Fibroblast of skin of abdomen (primary cell): ENCODE measurements around the gene FAM83G.
A peak's percentile ranks its signal among the peaks of the same experiment; 100 is the strongest.

Source experiments
- DNase-seq: peaks from one replicate; pipeline ENCODE4 v3.0.0-alpha.2; 2013

FAM83G gene

DNA sequence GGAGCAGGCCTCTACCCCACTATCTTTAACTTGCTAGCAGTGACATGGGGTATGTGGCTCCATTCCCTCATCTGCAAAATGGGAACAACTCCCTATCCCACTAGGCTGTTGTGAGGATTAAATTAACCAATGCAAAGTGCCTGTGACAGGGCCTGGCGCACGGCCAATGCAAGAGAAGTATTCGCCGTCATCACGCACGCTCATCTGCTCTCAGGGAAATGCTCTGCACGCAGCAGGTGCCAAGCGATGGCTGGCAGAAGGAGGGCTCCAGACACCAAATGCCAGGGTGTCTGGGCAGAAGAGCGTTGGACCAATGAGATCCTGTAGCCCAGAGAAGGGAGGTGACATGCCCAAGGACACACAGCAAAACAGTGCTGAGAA, 17.3 kb downstream of the FAM83G start:
- DNase-seq = no peak

DNA sequence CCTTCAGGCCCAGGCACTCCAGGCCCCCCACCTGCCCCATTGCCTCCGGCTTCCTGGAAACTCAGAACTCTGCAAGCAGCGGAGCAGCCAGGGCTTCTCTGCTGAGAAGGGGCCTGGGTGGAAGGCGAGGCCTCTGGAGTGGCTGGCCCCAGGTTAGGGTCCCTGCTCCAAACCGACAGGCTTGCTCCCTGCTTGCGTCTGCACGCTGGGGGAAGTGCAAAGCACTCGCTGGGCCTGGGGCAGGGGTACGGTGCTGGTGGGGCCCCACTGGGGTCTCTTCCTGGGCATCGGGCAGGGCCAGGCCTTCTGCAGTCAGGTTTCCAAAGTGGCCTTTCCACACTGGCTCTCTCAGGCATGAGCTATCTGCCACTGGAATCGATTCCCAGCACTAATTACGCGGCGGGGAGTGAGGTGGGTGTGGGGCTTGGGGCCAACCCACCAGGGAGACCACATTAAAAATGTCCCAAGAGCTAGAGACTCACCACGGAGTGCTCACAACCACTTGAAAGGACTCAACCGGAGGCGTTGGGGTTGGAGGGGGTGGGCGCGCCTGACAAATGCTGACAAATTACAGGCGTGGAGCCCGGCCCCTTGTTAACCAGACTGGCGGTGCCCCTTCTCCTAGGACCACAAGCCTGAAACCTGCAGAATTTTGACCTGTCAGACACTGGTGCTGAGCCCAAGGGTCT, 17.9 kb downstream of the FAM83G start:
- DNase-seq = no peak

DNA sequence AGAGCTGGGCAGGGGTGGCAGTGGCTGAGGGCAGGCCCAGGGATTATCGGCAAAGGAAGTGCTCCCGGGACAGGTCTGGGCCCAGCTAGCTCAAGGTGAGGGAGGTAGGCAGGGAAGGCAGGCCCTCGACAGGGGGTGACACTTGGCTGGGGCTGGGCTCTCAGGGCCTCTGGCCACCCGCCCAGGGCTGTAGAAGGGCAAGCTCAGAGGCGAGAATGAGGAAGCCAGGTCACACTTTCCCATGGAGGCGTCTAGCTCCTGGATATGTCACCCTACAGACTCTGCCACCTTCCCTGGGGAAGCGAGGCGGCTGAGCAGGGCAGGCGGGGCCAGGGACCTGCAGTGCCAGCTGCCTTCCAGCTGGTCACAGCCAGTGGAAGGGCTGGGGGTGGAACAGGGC, 19.1 kb downstream of the FAM83G start:
- DNase-seq = no peak

DNA sequence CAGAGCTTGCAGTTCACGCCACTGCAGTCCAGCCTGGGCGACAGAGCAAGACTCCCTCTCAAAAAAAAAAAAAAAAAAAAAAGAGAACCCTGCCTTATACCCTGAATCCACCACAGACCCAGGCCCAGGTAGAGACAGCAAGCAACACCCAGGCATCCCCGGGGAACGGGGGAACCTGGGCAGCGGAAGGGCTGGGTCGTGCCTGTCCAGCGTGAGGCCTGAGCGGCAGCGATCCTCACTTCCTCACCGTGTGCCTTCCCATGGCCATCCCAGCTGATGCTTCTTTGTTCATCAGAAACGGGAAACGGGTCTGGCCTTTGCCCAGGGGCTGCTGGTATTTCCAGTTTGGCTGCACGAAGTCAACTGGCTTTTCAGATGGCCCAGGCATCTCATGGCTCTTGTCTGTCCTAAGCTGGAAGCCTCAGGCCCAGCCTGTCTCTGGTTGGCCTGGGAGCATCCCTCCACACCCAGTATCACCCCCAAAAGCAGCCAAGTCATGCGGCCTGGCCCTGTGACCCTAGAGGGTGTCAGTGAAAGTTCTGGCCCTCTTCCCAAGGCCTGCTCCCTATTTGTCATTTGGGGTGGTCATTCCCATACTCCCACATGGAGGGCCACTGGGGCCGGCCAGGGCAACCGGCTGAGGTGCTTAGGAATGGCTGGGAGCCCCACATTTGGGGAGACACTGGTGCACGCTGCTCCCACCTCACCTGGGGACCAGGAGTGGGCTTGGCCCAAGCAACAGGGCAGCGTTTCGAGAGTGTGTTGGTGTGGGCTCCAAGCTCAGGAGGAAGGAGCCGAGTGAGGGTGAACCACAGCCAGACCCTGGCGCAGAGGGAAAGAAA, 20.1 kb downstream of the FAM83G start:
- DNase-seq = no peak

DNA sequence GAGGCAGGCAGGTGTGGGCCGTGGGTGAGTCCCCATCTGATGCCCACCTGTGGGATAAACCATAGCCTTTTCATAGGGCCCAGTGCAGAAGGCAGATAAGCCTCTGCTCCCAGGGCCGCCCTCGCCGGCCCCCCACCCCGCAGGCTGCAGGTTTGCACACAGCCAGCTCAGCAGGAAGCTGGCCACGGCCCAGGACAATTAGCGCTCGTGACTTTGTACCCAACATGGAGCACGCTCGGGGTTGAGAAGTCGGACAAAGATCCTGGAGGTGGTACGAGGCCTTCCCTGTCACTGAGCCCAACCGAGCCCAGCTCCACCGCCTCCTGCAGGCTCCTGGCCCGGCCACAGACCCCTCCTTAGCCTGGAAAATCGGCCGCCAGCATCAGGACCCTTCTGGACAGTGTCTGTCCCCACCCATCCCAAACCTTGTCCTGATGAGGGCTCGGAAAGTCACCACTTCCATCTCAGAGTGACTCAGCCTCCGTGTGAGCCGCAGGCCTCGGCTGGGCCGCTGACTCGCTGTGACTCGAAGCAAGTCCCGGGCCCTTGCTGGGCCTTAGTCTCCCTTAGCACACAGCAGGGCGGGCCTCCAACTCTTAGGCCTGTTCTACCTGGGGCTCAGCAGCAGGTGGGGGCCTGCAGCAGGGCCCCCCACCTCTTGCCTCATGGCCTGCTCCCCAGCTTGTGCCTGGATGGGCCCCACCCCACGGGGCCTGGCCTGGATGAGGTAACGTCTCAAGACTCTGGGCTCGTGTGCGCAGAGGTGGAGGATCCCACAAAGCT, 22.7 kb downstream of the FAM83G start:
- peak; percentile 70 for DNase-seq

DNA sequence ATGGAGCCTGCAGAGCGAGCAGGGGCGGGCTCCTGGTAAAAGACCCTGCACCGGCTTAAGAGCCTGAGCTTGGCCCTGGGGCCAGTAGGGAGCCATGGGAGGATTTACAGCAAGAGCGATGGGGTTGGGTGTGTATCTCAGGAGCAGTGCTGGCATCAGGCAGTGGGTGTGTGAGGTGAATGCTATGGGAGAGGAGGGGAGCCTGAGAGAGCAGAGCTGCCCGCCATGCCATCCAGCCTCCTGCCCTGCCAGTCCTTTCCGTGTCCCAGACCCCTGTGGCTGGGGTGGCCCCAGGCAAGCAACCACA, 23.3 kb downstream of the FAM83G start:
- no peak for DNase-seq

DNA sequence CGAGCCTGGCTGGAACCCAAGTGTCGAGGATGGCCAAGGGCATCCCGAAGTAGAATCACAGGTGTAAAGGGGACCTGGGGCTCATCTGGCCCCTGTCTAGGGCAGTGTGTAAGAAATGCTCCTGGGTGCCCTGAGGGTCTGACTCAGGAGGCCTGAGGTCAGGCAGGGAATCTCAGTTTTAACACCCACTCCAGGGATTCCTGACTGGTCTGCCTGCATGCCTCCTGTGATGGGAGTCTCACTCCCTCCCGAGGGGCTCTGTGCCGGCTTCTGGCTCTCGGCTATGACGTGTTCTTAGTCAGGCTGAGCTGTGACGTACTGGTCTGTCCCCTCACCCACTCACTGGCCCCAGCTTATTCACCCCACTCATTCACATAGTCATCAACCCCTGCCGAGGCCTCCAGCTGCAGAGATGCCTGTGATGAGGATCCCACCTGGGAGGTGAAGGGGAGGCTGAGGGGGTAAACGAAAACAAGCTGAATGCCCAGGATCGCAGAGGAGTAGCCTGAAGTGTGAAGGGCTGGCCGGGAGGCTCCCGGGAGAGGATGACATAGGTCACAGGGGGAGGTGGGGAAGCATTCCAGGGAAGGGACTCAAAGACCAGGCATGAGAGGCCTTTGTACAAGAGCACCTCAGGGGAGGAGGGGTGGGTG, 23.8 kb downstream of the FAM83G start:
- peak; percentile 59 for DNase-seq

DNA sequence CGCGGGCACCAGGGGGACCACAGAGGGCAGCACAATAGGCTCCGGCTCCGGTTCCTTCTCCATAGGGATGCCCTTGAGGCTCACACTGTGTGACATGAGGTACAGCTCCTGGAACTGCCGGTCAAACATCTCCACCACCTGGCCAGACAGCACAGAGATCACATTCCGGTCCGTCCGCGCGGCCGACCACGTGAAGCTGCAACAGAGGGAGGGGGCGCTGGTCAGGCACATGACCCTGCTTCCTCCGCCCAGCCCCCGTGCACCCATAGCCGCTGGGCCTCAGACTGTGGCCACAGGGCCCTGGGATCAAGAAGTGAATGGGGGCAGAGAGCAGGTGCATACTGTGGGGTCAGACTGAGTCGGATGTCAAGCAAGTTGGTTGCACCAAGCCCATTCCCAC, 25.9 kb downstream of the FAM83G start:
- no peak for DNase-seq

DNA sequence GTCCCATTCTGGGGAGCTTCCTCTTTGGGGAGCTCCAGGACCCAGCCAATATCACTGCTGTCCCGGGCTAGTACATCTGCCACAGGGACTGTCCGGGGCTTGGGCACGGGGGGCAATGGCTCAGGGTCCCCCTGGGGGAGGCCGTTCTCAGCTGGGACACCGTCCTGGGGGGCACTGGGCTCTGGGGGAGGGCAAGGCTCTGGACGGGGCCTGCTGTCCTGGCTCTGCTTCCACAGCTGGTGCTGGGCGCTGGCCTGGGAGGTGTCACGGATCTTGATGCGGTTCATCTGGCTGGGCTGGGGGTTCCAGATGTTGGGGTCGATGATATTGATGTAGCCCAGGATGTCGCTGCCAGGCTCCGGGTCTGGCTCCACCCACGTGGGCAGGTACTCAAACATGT, 26.5 kb downstream of the FAM83G start:
- no peak for DNase-seq

DNA sequence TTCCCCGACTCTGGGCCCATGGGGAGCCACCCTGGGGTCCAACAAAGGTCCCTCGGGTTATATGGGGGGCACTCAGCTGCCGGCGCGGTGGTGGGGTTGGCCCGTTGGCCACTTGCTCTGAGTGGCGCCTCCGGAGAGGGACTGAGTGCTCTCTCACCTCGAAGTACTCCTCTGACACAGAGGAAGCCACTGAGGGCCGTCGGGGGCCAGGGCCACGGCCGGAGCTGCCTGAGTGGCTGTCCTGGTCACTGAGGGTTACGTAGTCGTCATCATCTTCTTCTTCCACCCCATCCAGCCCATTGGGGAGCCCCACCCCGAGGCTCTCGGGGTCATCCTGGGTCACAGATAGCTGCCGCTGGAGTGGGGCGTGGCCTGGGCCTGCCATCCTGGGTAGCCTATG, 26.9 kb downstream of the FAM83G start:
- no peak for DNase-seq

DNA sequence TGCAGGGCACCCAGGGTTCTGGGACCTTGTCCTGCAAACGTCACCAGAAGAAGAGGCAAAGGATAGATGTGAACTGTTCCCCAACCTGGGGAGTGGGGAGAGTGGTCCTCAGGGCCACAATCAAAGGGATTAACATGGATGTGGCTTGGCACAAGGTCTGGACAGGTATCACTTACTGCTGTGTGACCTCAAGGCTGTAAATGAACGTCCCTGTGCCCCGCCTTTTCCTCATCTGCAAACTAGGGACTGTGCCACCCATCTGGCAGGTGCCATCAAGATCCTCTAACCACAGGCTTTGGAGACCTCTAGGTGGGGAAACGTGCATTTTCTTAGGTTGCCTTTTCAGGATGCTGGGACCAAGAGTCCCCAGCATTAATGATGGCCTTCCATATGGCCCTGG, 27.5 kb downstream of the FAM83G start:
- DNase-seq = no peak

DNA sequence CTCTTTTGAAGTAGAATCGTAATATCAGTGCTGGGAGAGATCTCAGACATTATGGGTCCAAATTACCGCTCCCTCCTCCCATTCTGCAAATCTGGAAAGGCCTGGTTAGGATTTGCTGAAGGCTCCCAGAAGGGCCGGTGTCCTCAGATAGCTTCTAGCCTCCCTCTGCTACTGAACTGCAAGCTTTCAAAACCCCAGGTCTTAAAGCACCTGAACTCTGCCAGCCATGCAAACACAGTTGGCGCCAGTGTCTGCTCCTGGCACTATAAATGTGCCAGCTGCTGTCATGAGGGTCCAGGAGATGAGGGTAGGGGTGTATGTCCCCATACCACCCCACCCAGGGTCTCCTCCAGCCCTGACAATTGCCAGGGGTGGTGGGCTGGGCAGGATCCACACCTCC, 28.4 kb downstream of the FAM83G start:
- no peak for DNase-seq

DNA sequence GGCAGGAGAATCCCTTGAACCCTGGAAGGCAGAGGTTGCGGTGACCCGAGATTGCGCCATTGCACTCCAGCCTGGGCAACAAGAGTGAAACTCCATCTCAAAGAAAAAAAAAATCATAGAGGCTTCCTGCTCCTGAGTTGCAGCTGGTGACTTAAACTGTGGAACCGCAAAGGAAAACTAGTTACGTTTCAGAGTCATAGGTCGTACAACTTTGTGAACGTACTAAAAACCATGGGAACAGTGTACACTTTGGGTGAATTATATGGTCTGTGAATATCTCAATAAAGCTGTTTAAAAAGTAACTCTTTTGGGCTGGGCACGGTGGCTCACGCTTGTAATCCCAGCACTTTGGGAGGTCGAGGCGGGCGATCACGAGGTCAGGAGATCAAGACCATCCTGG, 29.0 kb downstream of the FAM83G start:
- DNase-seq = no peak

DNA sequence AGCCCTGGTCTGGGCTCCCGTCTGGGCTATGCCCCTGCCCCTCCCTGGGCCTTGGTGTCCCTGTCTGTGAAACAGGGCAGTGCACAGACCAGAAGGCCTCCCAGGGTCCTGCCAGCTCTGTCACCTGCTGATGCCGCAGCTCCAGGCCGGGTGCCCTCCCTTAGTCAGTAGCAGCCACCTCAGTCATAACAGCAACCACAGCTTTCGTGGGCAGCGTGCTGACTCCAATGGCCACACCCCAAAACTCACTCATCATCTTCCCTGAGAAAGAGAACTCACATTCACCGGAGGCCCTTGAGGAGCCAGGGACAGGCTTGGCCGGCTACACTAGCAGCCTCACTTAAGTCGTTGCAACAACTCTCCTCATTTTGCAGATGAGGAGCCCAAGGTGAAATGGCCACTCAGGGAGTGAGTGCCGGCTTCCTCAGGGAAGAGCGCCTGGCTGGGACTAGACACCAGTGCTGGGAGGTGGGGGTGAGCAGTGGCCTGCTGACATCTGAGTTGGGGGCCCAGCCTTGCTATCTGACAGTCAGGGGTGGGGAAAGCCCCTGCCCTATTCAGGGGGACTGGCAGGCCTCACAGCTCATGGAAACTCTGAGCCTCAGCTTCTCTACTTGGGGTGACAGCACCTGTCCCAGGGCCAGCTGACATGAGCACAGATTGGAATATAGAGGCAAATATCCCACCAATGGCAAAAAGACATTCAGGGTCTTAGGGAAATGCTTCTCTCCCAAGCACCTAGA, 30.0 kb downstream of the FAM83G start:
- DNase-seq = no peak

DNA sequence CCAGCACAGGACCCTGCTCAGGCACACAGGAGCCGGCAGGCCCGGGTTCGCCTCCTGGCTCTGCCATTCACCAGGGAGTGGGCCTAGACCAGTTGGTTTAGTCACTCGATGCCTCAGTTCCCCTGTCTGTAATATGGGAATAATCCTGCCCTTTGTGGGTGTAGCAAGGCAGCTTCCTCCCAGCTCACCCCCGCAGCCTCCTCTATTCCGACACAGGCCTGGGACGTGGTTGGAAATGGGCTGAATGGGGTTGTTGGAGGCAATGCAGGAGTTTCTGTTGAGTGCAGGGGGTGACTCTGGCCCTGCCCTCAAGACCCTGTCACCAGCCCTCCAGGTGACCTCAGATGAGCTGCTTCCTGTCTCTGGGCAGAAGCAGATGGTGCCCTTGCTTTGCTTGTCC, 32.8 kb downstream of the FAM83G start:
- DNase-seq = no peak

DNA sequence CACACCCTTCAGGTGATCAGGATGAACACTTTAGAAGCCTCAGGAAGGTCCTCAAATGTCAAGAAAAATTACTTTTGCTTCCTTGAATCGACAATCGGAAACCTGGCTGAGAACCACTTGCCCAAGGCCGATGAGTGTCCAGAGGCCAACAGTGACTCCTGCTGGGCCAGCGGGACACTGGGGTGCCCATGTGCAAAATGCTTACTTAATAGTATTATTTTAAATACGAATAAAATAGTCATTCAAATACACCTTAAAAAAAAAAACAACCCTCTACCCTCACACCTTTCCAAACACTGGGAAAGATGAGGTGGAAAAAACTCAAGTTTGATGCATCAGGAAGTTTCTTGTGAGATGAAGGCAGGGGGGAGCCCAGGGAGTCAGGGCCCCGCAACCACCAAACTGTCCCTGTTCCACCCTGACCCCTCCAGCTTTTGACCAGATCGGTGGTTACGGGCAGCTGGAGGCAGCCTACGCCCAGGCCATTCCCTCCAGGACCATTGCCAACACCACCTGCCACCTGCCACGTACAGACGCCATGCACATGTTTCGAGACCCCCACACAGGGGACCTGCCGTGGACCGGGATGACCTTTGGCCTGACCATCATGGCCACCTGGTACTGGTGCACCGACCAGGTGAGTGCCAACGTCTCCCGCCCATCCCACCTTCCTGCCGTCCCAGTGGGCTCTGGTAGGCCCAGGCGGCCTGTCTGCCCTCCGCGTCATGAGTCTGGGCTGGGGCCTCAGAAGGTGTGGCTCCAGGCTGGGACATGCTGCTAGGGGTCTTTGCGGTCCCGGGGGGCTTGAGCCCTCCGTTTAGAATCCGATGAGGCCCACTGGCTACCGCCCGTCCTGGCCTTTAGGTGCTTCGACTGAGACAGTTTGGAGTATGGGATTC, 33.7 kb downstream of the FAM83G start:
- no peak for DNase-seq

DNA sequence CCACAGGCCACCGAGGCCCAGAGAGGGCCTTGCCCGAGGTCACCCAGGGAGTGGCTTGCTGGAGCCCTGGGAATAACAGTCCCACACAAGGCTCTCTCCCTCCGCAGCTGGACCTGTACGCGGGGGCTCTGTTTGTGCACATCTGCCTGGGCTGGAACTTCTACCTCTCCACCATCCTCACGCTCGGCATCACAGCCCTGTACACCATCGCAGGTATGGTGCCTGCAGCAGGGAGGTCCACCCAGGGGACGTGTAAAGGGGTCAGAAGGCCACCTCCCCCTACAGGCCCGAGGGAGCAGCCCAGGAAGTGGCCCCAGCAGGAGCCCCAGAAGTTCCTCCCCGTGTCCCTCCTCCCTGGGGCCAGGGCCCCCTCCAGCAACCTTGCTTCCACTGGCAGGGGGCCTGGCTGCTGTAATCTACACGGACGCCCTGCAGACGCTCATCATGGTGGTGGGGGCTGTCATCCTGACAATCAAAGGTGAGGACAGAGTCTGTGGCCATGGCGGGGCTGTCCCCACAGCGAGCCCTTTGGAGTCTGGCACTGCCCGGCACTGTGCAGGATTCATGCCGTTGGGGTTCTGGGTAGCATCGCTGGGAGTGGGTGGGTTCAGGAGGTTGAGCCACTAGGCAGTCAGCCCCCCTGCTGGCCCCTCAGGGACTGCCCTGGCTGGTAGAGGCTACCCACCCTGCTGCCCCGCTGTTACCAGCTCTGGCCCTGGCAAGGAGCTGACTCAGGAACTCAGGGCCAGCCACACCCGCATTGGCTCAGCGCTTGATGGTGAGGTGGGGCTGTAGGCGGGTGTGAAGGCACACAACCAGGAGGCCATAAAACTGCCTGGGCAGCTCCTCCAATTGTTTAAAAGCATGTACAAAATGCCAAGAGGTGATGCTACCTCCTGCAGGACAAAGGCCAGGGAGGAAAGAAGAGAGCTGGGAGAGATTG, 35.3 kb downstream of the FAM83G start:
- DNase-seq = no peak

DNA sequence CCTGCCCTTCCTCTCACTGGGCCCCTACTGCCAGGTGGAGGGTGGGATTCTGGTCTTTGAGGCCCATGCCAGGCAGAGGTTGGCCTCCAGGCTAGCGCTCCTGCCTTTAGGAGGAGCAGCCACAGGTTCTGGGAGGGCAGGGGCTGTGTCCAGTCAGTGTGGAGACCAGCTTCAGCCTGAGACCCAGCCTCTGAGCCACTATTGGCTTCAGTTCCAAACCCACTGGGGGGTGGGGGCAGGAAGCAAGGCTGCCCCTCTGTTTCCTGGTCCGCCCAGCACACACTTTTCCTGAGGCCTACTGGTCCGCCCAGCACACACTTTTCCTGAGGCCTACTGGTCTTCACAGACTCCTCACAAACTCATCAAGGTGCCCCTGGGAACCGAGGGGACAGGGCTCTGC, 36.2 kb downstream of the FAM83G start:
- no peak for DNase-seq

DNA sequence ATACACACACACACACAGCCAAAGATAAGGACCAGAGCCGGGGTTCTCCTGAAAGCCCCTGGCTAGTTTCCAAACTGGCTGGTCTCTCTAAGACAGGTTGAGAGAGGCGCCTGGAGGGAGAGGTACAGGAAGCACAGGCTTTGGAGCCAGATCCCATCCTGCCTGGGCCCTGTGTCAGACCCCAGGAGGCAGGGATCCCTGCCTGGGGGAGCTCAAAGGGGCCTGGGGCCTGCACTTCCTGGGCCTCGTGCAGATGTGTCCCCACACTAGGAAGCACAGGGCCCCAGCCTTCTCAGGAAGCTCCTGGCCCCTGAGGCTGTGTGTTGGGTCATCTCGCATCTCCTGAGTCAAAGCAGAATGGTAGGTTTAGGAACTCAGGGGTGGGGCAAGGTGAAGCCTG, 36.6 kb downstream of the FAM83G start:
- DNase-seq = no peak
